ENCODE measurements around the gene SYNE1. TPM values are rescaled to one million over a fixed set of nuclear protein-coding genes. Genes with fewer than 3 reads are reported as not detected.
"Not testable (repeated sequence)": the region's sequence is repeated elsewhere in the genome, so short reads cannot be mapped to it uniquely, and the experiment has no call there.

Gene SYNE1
- total and polyA plus RNA-seq, 2 experiments from 2014 or later, result 17.6 to 59.9 TPM

DNA sequence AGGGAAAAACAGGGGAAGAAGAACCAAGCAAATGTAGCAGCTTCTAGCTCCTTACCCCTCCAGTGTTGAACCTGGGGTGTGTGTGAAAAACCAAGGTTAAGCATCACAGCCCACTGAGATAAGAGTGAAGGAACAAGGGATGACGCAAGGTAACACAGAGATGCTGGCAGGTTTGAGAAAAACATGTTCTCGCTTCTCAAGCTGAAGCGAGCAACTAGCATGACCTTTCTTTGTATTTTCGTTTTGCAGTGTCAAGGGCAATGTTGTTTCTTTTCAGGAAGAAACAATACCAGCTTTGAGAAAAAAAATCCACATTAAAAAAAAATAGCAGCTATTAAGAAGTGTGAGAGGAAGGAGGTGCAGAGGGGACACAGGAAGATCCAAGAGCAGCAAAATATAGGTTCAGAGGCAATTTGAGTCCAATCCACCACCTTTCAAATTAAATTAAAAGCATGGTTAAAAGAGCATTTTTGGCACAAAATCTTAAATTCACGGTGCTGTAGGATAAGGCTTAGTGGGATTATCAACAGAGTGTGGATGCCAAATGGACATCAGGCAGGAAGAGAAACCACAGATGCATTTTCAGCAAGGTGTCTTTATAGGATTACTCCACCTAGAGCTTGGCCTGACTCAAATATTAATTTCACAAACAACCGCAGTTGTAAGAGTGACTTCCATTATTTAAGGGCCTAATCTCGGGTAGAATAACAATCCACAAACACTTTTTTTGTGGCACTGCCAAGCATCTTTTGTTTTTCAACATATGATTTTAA is 70.9 kb downstream of the SYNE1 start:
- TF ChIP-seq CTCF (IDR thresholded peaks at IDR 0.05; ENCODE audit: poor library complexity) (no peak), EZH2 (IDR thresholded peaks at IDR 0.05; ENCODE audit: borderline replicate concordance) (no peak), EZH2phosphoT487 (IDR thresholded peaks at IDR 0.05; ENCODE audit: low read depth, severe bottlenecking, unreplicated experiment) (no peak)

DNA sequence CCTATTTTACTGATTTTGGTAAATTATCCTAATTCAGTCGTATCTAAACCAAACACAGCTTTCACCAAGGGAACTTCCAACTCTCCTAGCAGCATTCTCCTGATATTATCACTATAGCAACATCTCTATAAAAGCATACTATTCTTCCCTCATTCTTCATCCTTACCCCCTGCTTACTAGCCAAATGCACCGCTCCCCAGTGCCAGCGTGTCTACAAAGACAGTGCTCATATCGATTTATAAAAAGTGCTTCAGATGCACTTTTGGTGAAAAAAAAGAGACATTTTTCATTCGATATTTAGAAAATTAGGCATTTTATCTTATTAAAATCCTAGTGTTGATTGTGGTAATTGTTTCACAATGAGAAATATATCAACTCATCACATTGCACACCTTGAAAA is 74.0 kb downstream of the SYNE1 start:
- no peaks in the 10 kb centered on the region for H3K9me3 ChIP-seq (ENCODE audit: low read depth)
- no peaks in the 10 kb centered on the region for H4K20me1 ChIP-seq (ENCODE audit: insufficient read depth, poor library complexity, severe bottlenecking)
- no peak for TF ChIP-seq EZH2 (IDR thresholded peaks at IDR 0.05; ENCODE audit: borderline replicate concordance)
- TF ChIP-seq CTCF (IDR thresholded peaks at IDR 0.05; ENCODE audit: poor library complexity), result no peak
- no peak for TF ChIP-seq EZH2phosphoT487 (IDR thresholded peaks at IDR 0.05; ENCODE audit: low read depth, severe bottlenecking, unreplicated experiment)
- no peaks in the 10 kb centered on the region for H3K4me1 ChIP-seq (ENCODE audit: insufficient read depth)
- DNase-seq (ENCODE audit: low spot score), result no peak
- H3K27me3 ChIP-seq, result no peaks in the 10 kb centered on the region
- H3K27ac ChIP-seq, result no peak overlapping the region
- no peak overlapping the region for H3K4me3 ChIP-seq
- no peak overlapping the region for H3K4me2 ChIP-seq
- H3K79me2 ChIP-seq, result no peaks in the 10 kb centered on the region
- 90% methylated on average over 5 of the region's 5 CpGs for WGBS (ENCODE audit: low lambda C conversion rate, missing lambda C conversion rate)
- no peak overlapping the region for H2AFZ ChIP-seq
- H3K9me2 ChIP-seq (replicated peaks; ENCODE audit: insufficient read depth), result no peaks in the 10 kb centered on the region
- H3K36me3 ChIP-seq (replicated peaks; ENCODE audit: insufficient read depth, low read depth), result no peaks in the 10 kb centered on the region

More for the DNA sequence above, 70.9 kb downstream of the SYNE1 start:
- Histone ChIP-seq H4K20me1 (ENCODE audit: insufficient read depth, poor library complexity, severe bottlenecking) (no peaks in the 10 kb centered on the region), H3K27me3 (peaks cover 3% of the 10 kb centered on the region), H3K9me3 (ENCODE audit: low read depth) (no peaks in the 10 kb centered on the region), H3K36me3 (replicated peaks; ENCODE audit: insufficient read depth, low read depth) (no peaks in the 10 kb centered on the region), H3K79me2 (no peaks in the 10 kb centered on the region), H3K27ac (no peak overlapping the region), H2AFZ (no peak overlapping the region), H3K4me2 (no peak overlapping the region), H3K4me3 (no peak overlapping the region), H3K4me1 (ENCODE audit: insufficient read depth) (no peaks in the 10 kb centered on the region), H3K9me2 (replicated peaks; ENCODE audit: insufficient read depth) (no peaks in the 10 kb centered on the region)
- no peak for DNase-seq (ENCODE audit: low spot score)
- 75% methylated on average over 7 of the region's 7 CpGs for WGBS (ENCODE audit: low lambda C conversion rate, missing lambda C conversion rate)

GRCh38 chr6:152558798-152559197 is 78.4 kb downstream of the SYNE1 start:
- not testable (repeated sequence) for H3K79me2 ChIP-seq; H3K4me3 ChIP-seq; H3K27me3 ChIP-seq; H3K9me3 ChIP-seq (ENCODE audit: low read depth); H3K9me2 ChIP-seq (replicated peaks; ENCODE audit: insufficient read depth); H4K20me1 ChIP-seq (ENCODE audit: insufficient read depth, poor library complexity, severe bottlenecking); H3K27ac ChIP-seq; H3K4me2 ChIP-seq; DNase-seq (ENCODE audit: low spot score); H3K36me3 ChIP-seq (replicated peaks; ENCODE audit: insufficient read depth, low read depth); H2AFZ ChIP-seq; H3K4me1 ChIP-seq (ENCODE audit: insufficient read depth)
- WGBS (ENCODE audit: low lambda C conversion rate, missing lambda C conversion rate), result 82% methylated on average over 1 of the region's 1 CpG

- Histone ChIP-seq H3K4me3 (no peak overlapping the region), H3K9me2 (replicated peaks; ENCODE audit: insufficient read depth) (no peaks in the 10 kb centered on the region), H3K36me3 (replicated peaks; ENCODE audit: insufficient read depth, low read depth) (no peaks in the 10 kb centered on the region), H3K4me1 (ENCODE audit: insufficient read depth) (no peaks in the 10 kb centered on the region), H3K9me3 (ENCODE audit: low read depth) (no peaks in the 10 kb centered on the region), H3K27me3 (no peaks in the 10 kb centered on the region), H3K27ac (no peak overlapping the region), H2AFZ (no peak overlapping the region), H3K4me2 (no peak overlapping the region), H4K20me1 (ENCODE audit: insufficient read depth, poor library complexity, severe bottlenecking) (no peaks in the 10 kb centered on the region), H3K79me2 (no peaks in the 10 kb centered on the region)
- WGBS (ENCODE audit: low lambda C conversion rate, missing lambda C conversion rate), result 97% methylated on average over 1 of the region's 1 CpG
- TF ChIP-seq EZH2phosphoT487 (IDR thresholded peaks at IDR 0.05; ENCODE audit: low read depth, severe bottlenecking, unreplicated experiment) (no peak), EZH2 (IDR thresholded peaks at IDR 0.05; ENCODE audit: borderline replicate concordance) (no peak), CTCF (IDR thresholded peaks at IDR 0.05; ENCODE audit: poor library complexity) (no peak)
- no peak for DNase-seq (ENCODE audit: low spot score)
These were observed 79.7 kb downstream of the SYNE1 start for GRCh38 chr6:152557502-152557901.
